HUES6 (cell line): ENCODE measurements around the gene ZCCHC17.
A peak's percentile ranks its signal among the peaks of the same experiment; 100 is the strongest.
"Not testable (repeated sequence)": the region's sequence is repeated elsewhere in the genome, so short reads cannot be mapped to it uniquely, and the experiment has no call there.

Experiments
- H3K27ac ChIP-seq: 2 replicates; pipeline ENCODE4 v1.7.0; 2013; ENCODE audit warnings: low read depth, mild to moderate bottlenecking, low read length, inconsistent platforms
- H3K27me3 ChIP-seq: 2 replicates; pipeline ENCODE4 v1.6.1; 2013; ENCODE audit warnings: low read length; ENCODE audit not compliant: control insufficient read depth, insufficient read depth
- H3K36me3 ChIP-seq: 2 replicates; pipeline ENCODE4 v1.6.1; 2013; ENCODE audit warnings: low read length; ENCODE audit not compliant: control insufficient read depth, insufficient read depth
- H3K4me1 ChIP-seq: 2 replicates; pipeline ENCODE4 v1.6.1; 2013; ENCODE audit warnings: low read length; ENCODE audit not compliant: control insufficient read depth, insufficient read depth
- H3K4me3 ChIP-seq: 2 replicates; pipeline ENCODE4 v1.5.1; 2013; ENCODE audit warnings: low read depth, low read length
- H3K9ac ChIP-seq: one replicate; pipeline ENCODE4 v1.6.1; 2013; ENCODE audit warnings: mild to moderate bottlenecking, low read length
- H3K9me3 ChIP-seq: 2 replicates; pipeline ENCODE4 v1.6.1; 2013; ENCODE audit warnings: low read depth, low read length; ENCODE audit not compliant: control insufficient read depth, insufficient read depth

The ZCCHC17 gene

DNA sequence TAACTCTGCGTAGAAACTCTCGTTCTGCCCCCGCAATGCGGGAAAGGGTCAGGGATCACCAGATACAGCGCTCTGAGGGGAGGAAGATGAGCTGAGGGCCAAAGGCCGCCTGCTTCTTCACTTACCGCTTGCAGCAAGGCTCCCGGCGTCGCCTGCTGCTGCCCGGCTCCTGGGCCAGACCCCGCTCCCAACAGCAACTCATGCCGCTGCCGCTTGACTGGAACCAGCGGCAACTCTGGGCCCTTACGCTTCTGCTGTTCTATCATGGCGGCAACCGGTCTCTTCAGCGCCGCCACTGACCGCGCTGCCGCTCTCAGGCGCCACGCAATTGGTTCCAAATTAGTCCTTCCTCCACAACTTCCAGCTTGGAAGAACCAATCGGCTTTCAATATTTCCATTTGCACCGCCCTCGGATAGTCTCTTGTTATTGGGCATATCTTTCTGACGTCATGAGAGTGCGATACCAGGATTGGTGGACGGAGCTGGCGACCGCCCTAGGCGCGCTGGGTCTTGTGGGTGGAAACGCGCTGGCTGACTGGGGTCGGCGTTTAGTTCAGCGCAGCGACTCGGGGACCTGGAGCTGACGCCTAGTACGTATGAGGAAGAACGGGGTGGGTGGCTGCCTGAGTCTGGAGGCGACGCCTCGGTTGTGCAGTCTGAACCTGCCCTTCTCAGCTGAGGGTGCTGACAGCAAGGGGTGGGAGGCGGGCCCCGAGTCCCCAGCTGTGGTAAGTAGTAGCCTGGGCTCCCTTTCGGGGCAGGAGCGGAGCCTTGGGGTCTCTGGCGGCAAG lies at the start of gene ZCCHC17, which contains the start of gene SNRNP40:
Gene ZCCHC17 (plus strand): TSS at position 547 of the 791 bp plus-strand sequence. CDS start 13,067 bp downstream, outside the sequence.
Gene SNRNP40 (minus strand): TSS at position 303 of the 791 bp plus-strand sequence. CDS start 37 bp downstream, at position 266.
- H3K9ac ChIP-seq, result peak within 1 kb of the TSS; percentile 96
- H3K4me1 ChIP-seq, result peaks cover 5% of the 10 kb centered on the region; the same call in 1 of the 2 replicates
- peak within 1 kb of the TSS; percentile 96 for H3K4me3 ChIP-seq
- no peaks in the 10 kb centered on the region for H3K27me3 ChIP-seq
- peaks cover 28% of the 10 kb centered on the region for H3K36me3 ChIP-seq
- H3K9me3 ChIP-seq, result no peaks in the 10 kb centered on the region
- peak within 1 kb of the TSS; percentile 91 for H3K27ac ChIP-seq

DNA sequence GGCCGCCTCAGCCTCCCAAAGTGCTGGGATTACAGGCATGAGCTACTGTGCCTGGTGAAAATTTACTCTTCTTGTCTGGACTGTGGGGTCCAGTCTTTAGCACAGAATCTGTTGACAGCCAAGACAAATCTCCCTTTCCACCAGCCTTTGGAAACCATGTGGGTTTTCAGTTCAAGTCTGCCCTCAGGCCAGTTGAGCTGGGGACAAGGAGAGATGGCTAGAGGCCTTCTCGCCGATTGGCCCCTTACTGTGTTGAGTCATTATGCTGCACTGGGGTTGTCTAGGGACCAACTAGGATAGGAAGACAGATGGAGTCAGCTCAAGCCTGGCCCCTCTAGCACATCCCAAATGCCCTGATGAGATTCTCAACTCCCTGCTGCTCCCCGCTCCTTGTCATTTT lies 48.6 kb upstream of the ZCCHC17 start:
- Histone ChIP-seq H3K4me3 (no peak overlapping the region), H3K9ac (no peak overlapping the region), H3K4me1 (no peaks in the 10 kb centered on the region), H3K36me3 (no peaks in the 10 kb centered on the region), H3K27me3 (no peaks in the 10 kb centered on the region; the same call in 1 of the 2 replicates), H3K9me3 (no peaks in the 10 kb centered on the region), H3K27ac (no peak overlapping the region)

DNA sequence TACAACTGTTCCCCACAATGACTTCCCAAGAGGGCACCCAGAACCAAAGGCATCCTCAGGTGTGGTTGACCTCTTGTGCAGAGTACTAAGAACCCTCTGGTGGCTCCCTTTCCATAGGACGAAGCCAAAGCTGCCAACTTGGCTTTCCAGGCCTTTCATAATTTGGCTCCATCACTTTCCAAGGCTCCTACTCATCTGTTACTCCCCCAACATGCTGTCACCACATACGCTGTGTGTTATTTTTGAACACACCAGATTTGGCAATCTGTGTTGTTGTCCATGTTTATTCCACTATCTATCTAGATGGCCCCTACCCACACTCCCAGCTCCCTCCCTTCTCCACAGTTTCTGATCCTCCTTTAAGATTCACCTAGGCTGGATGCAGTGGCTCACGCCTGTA lies 47.0 kb upstream of the ZCCHC17 start:
- Histone ChIP-seq H3K27me3 (no peaks in the 10 kb centered on the region), H3K9me3 (no peaks in the 10 kb centered on the region)

GRCh38 chr1:31257213-31257612 lies 39.6 kb upstream of the ZCCHC17 start:
- no peak overlapping the region for H3K9ac ChIP-seq
- peaks cover 50% of the 10 kb centered on the region for H3K36me3 ChIP-seq
- H3K27ac ChIP-seq, result no peak overlapping the region
- H3K4me3 ChIP-seq, result no peak overlapping the region
- no peaks in the 10 kb centered on the region for H3K27me3 ChIP-seq
- H3K9me3 ChIP-seq, result no peaks in the 10 kb centered on the region
- no peaks in the 10 kb centered on the region for H3K4me1 ChIP-seq

More for the DNA sequence above, 47.0 kb upstream of the ZCCHC17 start:
- Histone ChIP-seq H3K36me3 (no peaks in the 10 kb centered on the region), H3K27ac (no peak overlapping the region), H3K4me3 (no peak overlapping the region), H3K9ac (no peak overlapping the region), H3K4me1 (no peaks in the 10 kb centered on the region)

- Histone ChIP-seq H3K4me1 (no peaks in the 10 kb centered on the region), H3K4me3 (no peak overlapping the region), H3K9ac (no peak overlapping the region), H3K9me3 (no peaks in the 10 kb centered on the region), H3K27me3 (no peaks in the 10 kb centered on the region), H3K27ac (no peak overlapping the region), H3K36me3 (peaks cover 59% of the 10 kb centered on the region)
Measured at GRCh38 chr1:31258581-31258980, 38.3 kb upstream of the ZCCHC17 start.

- Histone ChIP-seq H3K27ac (no peak overlapping the region), H3K27me3 (no peaks in the 10 kb centered on the region), H3K36me3 (peaks cover 71% of the 10 kb centered on the region), H3K9ac (no peak overlapping the region), H3K9me3 (no peaks in the 10 kb centered on the region), H3K4me1 (no peaks in the 10 kb centered on the region), H3K4me3 (no peak overlapping the region)
Measured at GRCh38 chr1:31259746-31260145, 37.1 kb upstream of the ZCCHC17 start.

- H3K27ac ChIP-seq, result no peak overlapping the region
- H3K9me3 ChIP-seq, result no peaks in the 10 kb centered on the region
- H3K36me3 ChIP-seq, result peaks cover 89% of the 10 kb centered on the region
- no peak overlapping the region for H3K4me3 ChIP-seq
- no peak overlapping the region for H3K9ac ChIP-seq
- H3K4me1 ChIP-seq, result no peaks in the 10 kb centered on the region
- no peaks in the 10 kb centered on the region for H3K27me3 ChIP-seq
Measured at GRCh38 chr1:31261916-31262315, 34.9 kb upstream of the ZCCHC17 start.

DNA sequence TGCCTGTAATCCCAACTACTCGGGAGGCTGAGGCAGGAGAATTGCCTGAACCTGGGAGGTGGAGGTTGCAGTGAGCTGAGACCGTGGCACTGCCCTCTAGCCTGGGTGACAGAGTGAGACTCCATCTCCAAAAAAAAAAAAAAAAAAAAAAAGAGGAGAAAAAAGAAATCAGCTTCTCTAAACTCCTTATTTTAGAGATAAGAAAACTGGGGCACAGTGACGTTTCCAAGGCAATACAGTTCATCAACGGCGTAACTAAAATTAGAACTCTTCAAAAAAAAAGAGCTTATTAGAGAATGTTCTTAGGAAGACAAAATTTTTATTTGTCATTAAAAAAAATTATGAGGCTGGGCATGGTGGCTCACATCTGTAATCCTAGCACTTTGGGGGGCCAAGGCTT lies 34.4 kb upstream of the ZCCHC17 start:
- H3K4me1 ChIP-seq, H3K9me3 ChIP-seq, H3K27ac ChIP-seq, H3K9ac ChIP-seq, H3K4me3 ChIP-seq, H3K27me3 ChIP-seq: not testable (repeated sequence)
- peaks cover 89% of the 10 kb centered on the region for H3K36me3 ChIP-seq

DNA sequence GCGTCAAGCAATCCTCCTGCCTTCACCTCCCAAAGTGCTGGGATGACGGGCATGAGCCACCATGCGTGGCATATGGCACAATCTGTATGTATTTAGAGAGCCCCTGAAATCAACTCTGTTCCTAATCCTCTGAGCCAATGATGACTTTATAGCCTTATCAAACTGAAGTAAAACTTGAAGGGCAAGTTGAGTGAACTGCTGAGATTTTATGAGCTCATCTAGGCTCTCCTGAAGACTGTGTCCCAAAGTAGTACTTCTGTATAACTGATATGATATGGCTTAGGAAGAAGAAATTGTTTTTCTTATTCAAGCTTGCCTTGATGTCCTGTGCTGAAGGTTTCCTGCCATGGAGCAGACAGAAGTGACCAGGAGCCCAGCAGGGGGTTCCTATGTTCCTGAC lies 33.4 kb upstream of the ZCCHC17 start:
- Histone ChIP-seq H3K4me3 (no peak overlapping the region), H3K9me3 (no peaks in the 10 kb centered on the region), H3K4me1 (no peaks in the 10 kb centered on the region), H3K36me3 (peaks cover 89% of the 10 kb centered on the region), H3K27me3 (no peaks in the 10 kb centered on the region), H3K9ac (no peak overlapping the region), H3K27ac (no peak overlapping the region)

DNA sequence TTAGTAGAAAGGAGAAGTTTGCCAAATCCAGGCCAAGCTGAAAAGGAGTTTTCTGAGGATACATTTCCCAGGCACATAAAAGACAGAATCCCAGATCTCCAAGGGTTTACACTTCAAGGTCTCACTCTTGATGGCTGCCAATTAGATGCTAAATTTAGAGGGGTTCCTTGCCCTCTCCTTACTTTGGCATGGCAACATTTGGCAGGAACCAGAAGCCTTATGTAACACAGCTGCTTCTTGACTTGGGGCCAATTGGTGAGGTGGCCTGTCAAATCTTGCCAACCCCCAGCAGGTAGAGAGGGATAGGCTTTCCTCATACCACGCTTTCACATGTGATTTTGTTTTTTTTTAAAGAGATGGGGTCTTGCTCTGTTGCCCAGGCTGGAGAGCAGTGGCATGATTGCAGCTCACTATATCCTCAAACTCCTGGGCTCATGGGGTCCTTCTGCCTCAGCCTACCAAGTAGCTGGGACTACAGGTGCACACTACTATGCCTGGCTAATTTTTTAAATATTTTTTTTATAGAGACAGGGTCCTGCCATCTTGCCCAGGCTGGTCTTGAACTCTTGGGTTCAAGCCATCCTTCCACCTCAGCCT lies 31.9 kb upstream of the ZCCHC17 start:
- H3K9me3 ChIP-seq, result no peaks in the 10 kb centered on the region
- no peaks in the 10 kb centered on the region for H3K4me1 ChIP-seq
- peaks cover 90% of the 10 kb centered on the region for H3K36me3 ChIP-seq
- H3K4me3 ChIP-seq, result no peak overlapping the region
- H3K27me3 ChIP-seq, result no peaks in the 10 kb centered on the region
- H3K27ac ChIP-seq, result no peak overlapping the region
- no peak overlapping the region for H3K9ac ChIP-seq

GRCh38 chr1:31266547-31266946 lies 30.3 kb upstream of the ZCCHC17 start:
- Histone ChIP-seq H3K4me1 (no peaks in the 10 kb centered on the region), H3K9me3 (no peaks in the 10 kb centered on the region), H3K9ac (no peak overlapping the region), H3K4me3 (no peak overlapping the region), H3K27me3 (no peaks in the 10 kb centered on the region), H3K27ac (no peak overlapping the region), H3K36me3 (peaks cover 93% of the 10 kb centered on the region)
